HCT116 (cell line): ENCODE data around the gene CACNA1C. TPM values are rescaled to one million over a fixed set of nuclear protein-coding genes. Genes with fewer than 3 reads are reported as not detected.
"Not testable (repeated sequence)": the region's sequence is repeated elsewhere in the genome, so short reads cannot be mapped to it uniquely, and the experiment has no call there.

Experiments used
- ATAC-seq: fragments of 200-7000 bp; cut with Tn5 transposase; 2 replicates; pipeline ENCODE4 v1.9.1; 2020; ENCODE audit warnings: mild to moderate bottlenecking, moderate library complexity
- BruUV-seq: library from RNA; stranded (reverse); fragments of 400-500 nt; replicated peaks from 2 replicates; lab custom pipeline; 2021; lab: Mats Ljungman, UMichigan
- CTCF ChIA-PET: fragments of 300-600 bp; sonication (Branson Sonifier 250); formaldehyde crosslinking; loops from one replicate; lab custom pipeline; 2021; ENCODE audit warnings: antibody characterized with exemption; lab: Charles Lee
- POLR2A ChIA-PET: fragments of 300-600, 350-600 bp; sonication (Branson Sonifier 250); formaldehyde crosslinking; loops from one replicate; lab custom pipeline; 2021; ENCODE audit warnings: antibody characterized with exemption; lab: Charles Lee
- RAD21 ChIA-PET, 2 experiments: fragments of 300-600 bp; sonication (Branson Sonifier 250); formaldehyde crosslinking; loops; one replicate each; lab custom pipeline; 2023; ENCODE audit warnings: low total read pairs in 2 of 2; ENCODE audit not compliant: uncharacterized antibody in 2 of 2, unreplicated experiment in 2 of 2, low non-redundant PET in 1 of 2; lab: Charles Lee
- DNase-seq: peaks from one replicate; pipeline ENCODE4 v3.0.0-alpha.2; 2010; ENCODE audit warnings: low read depth, low spot score
- H2AFZ ChIP-seq: fragments of 200-600 bp; shearing (Covaris generic), sonication (generic); 2 replicates; pipeline ENCODE4 v1.6.1; 2017; ENCODE audit warnings: low read depth, mixed run types, mixed read lengths, antibody characterized with exemption, low read length; ENCODE audit not compliant: poor library complexity, severe bottlenecking
- H3K27ac ChIP-seq: 2 replicates; pipeline ENCODE4 v1.5.1; 2012; ENCODE audit warnings: low read depth, low read length
- H3K27me3 ChIP-seq: fragments of 200-600 bp; sonication (generic); 2 replicates; pipeline ENCODE4 v1.6.1; 2016; ENCODE audit warnings: mixed run types, low read length, mixed read lengths; ENCODE audit not compliant: insufficient read depth
- H3K36me3 ChIP-seq, 2 experiments: fragments of 200-500 bp in 1 of 2; fragments of 200-600 bp in 1 of 2; sonication (Bioruptor generic) in 1 of 2; sonication (generic) in 1 of 2; 2 replicates each; pipeline versions ENCODE4 v1.5.1 to v1.6.1; 2014 to 2016; ENCODE audit warnings: low read length in 2 of 2, inconsistent platforms in 1 of 2, mixed read lengths in 1 of 2, mixed run types in 1 of 2; ENCODE audit not compliant: insufficient read depth in 2 of 2, control insufficient read depth in 1 of 2
- H3K4me1 ChIP-seq, 2 experiments: fragments of 200-600 bp in 1 of 2; sonication (generic) in 1 of 2; 2 replicates each; pipeline versions ENCODE4 v1.5.1 to v1.6.1; 2012 to 2017; ENCODE audit warnings: low read length in 2 of 2, inconsistent platforms in 1 of 2, mild to moderate bottlenecking in 1 of 2, mixed read lengths in 1 of 2, mixed run types in 1 of 2, moderate library complexity in 1 of 2; ENCODE audit not compliant: insufficient read depth in 2 of 2, control insufficient read depth in 1 of 2
- H3K4me2 ChIP-seq: fragments of 200-600 bp; sonication (generic); 2 replicates; pipeline ENCODE4 v1.6.1; 2017; ENCODE audit warnings: mixed run types, low read length, mixed read lengths
- H3K4me3 ChIP-seq, 2 experiments: fragments of 200-600 bp in 1 of 2; sonication (generic) in 1 of 2; replicated peaks in 1 of 2; 2 replicates each; pipeline ENCODE4 v1.5.1; 2011 to 2016; ENCODE audit warnings: low read length in 2 of 2, control low read depth in 1 of 2, low read depth in 1 of 2, mild to moderate bottlenecking in 1 of 2, mixed read lengths in 1 of 2, mixed run types in 1 of 2
- H3K79me2 ChIP-seq: fragments of 200-600 bp; sonication (generic); 2 replicates; pipeline ENCODE4 v1.6.1; 2017; ENCODE audit warnings: mild to moderate bottlenecking, mixed run types, low read length, moderate library complexity, mixed read lengths; ENCODE audit not compliant: insufficient read depth
- H3K9ac ChIP-seq: fragments of 200-600 bp; sonication (generic); 2 replicates; pipeline ENCODE4 v1.6.1; 2016; ENCODE audit warnings: low read length, mixed read lengths
- H3K9me2 ChIP-seq: fragments of 200-600 bp; sonication (generic), shearing (Covaris generic); 2 replicates; pipeline ENCODE4 v1.6.1; 2017; ENCODE audit warnings: mixed run types, mild to moderate bottlenecking, moderate library complexity; ENCODE audit not compliant: insufficient read depth
- H3K9me3 ChIP-seq, 2 experiments: fragments of 200-500 bp in 1 of 2; fragments of 200-600 bp in 1 of 2; sonication (Bioruptor generic) in 1 of 2; sonication (generic) in 1 of 2; 2 replicates each; pipeline ENCODE4 v1.6.1; 2014 to 2017; ENCODE audit warnings: low read length in 2 of 2, mixed read lengths in 2 of 2, inconsistent platforms in 1 of 2, low read depth in 1 of 2, mild to moderate bottlenecking in 1 of 2, mixed run types in 1 of 2, moderate library complexity in 1 of 2; ENCODE audit not compliant: control insufficient read depth in 1 of 2, insufficient read depth in 1 of 2
- H4K20me1 ChIP-seq: fragments of 200-600 bp; sonication (generic), shearing (Covaris generic); 2 replicates; pipeline ENCODE4 v1.6.1; 2017; ENCODE audit warnings: mixed run types, mild to moderate bottlenecking, moderate library complexity; ENCODE audit not compliant: insufficient read depth
- ATF3 ChIP-seq: IDR thresholded peaks from 2 replicates; pipeline ENCODE4 v1.6.1; 2012
- CBX3 ChIP-seq: IDR thresholded peaks from 2 replicates; pipeline ENCODE4 v1.6.1; 2012; ENCODE audit warnings: low read depth
- CTCF ChIP-seq, 3 experiments: fragments of 200-600 bp in 1 of 3; sonication (generic) in 1 of 3; IDR thresholded peaks in 2 of 3; conservative IDR thresholded peaks in 1 of 3; 2 replicates each; pipeline ENCODE4 v1.5.1; 2012 to 2017; ENCODE audit warnings: low read depth in 2 of 3, low read length in 2 of 3, antibody characterized with exemption in 1 of 3, borderline replicate concordance in 1 of 3, control low read depth in 1 of 3, mild to moderate bottlenecking in 1 of 3, mixed read lengths in 1 of 3, mixed run types in 1 of 3, moderate library complexity in 1 of 3; ENCODE audit not compliant: insufficient read depth in 1 of 3
- EGR1 ChIP-seq: IDR thresholded peaks from 2 replicates; pipeline ENCODE4 v1.6.1; 2012; ENCODE audit warnings: low read depth
- ELF1 ChIP-seq: IDR thresholded peaks from 2 replicates; pipeline ENCODE4 v1.6.1; 2012; ENCODE audit warnings: low read depth, borderline replicate concordance
- RAD21 ChIP-seq: IDR thresholded peaks from 2 replicates; pipeline ENCODE4 v1.6.1; 2012; ENCODE audit warnings: low read depth, mild to moderate bottlenecking
- REST ChIP-seq: IDR thresholded peaks from 2 replicates; pipeline ENCODE4 v1.6.1; 2012; ENCODE audit warnings: low read depth
- SIN3A ChIP-seq: IDR thresholded peaks from 2 replicates; pipeline ENCODE4 v1.6.1; 2012; ENCODE audit warnings: low read depth
- SP1 ChIP-seq: IDR thresholded peaks from 2 replicates; pipeline ENCODE4 v1.6.1; 2012; ENCODE audit warnings: low read depth
- TCF7L2 ChIP-seq: IDR thresholded peaks from 2 replicates; pipeline ENCODE4 v1.7.0; 2011; ENCODE audit warnings: borderline replicate concordance, inconsistent platforms; ENCODE audit not compliant: insufficient read depth, insufficient read length; ENCODE audit errors: extremely low read depth
- YY1 ChIP-seq: IDR thresholded peaks from 2 replicates; pipeline ENCODE4 v1.6.1; 2011; ENCODE audit warnings: low read length, low read depth, moderate library complexity, mild to moderate bottlenecking; ENCODE audit not compliant: insufficient replicate concordance; ENCODE audit errors: extremely low read depth
- ZBTB33 ChIP-seq: IDR thresholded peaks from 2 replicates; pipeline ENCODE4 v1.6.1; 2011; ENCODE audit warnings: mild to moderate bottlenecking, low read length, moderate library complexity; ENCODE audit not compliant: insufficient replicate concordance; ENCODE audit errors: extremely low read depth
- ZFX ChIP-seq: fragments of 450-650 bp; IDR thresholded peaks from 2 replicates; pipeline ENCODE4 v1.6.1; 2017
- intact Hi-C: fragments of 100-400 bp; cut with micrococcal nuclease; formaldehyde crosslinking; loops from 2 replicates; pipeline ENCODE4 v1.10.0; 2022
- total RNA-seq: library from RNA; stranded (reverse); gene quantifications from one replicate; pipeline ENCODE4 v1.2.1, GENCODE V29; 2021; ENCODE audit not compliant: unreplicated experiment

CACNA1C gene
- total RNA-seq, 1 experiment from 2014 or later = 0.05 TPM

GRCh38 chr12:2491349-2491748 is 438.6 kb downstream of the CACNA1C start:
- H3K9me3 ChIP-seq, BruUV-seq, RAD21 ChIA-PET, H3K4me1 ChIP-seq, intact Hi-C loops, H3K36me3 ChIP-seq, H3K4me2 ChIP-seq, H4K20me1 ChIP-seq, DNase-seq, POLR2A ChIA-PET, H3K27ac ChIP-seq, H3K4me3 ChIP-seq, H2AFZ ChIP-seq, CTCF ChIA-PET, H3K79me2 ChIP-seq, H3K9me2 ChIP-seq, H3K9ac ChIP-seq, ATAC-seq: not testable (repeated sequence)
- peaks cover 81% of the 10 kb centered on the region for H3K27me3 ChIP-seq

- H3K4me1 ChIP-seq = no peaks in the 10 kb centered on the region
- H3K9me3 ChIP-seq = no peaks in the 10 kb centered on the region
- intact Hi-C loops = no loop called here
- H3K27ac ChIP-seq = no peak overlapping the region
- H3K4me2 ChIP-seq = no peak overlapping the region
- H3K9me2 ChIP-seq = no peaks in the 10 kb centered on the region
- RAD21 ChIA-PET = no interaction called here
- H3K36me3 ChIP-seq = no peaks in the 10 kb centered on the region
- H3K79me2 ChIP-seq = no peaks in the 10 kb centered on the region
- ATAC-seq = no peak
- no peak overlapping the region for H3K9ac ChIP-seq
- H3K4me3 ChIP-seq = no peak overlapping the region
- BruUV-seq = no TSS peak
- CTCF ChIA-PET = no interaction called here
- no peak for DNase-seq
- POLR2A ChIA-PET = no interaction called here
- no peaks in the 10 kb centered on the region; the same call in 1 of the 2 replicates for H4K20me1 ChIP-seq
- H2AFZ ChIP-seq = no peak overlapping the region
- H3K27me3 ChIP-seq = peaks cover 86% of the 10 kb centered on the region
- no peak for TF ChIP-seq RAD21
- no peak for TF ChIP-seq ELF1
- TF ChIP-seq CTCF (IDR thresholded peaks at IDR 0.05 in 2 of 3, conservative IDR thresholded peaks at IDR 0.05 in 1 of 3; ENCODE audit: borderline replicate concordance in 1 of 3, insufficient read depth in 1 of 3, low read depth in 2 of 3, low read length in 2 of 3) = no peak
- TF ChIP-seq REST = no peak
- TF ChIP-seq TCF7L2 = no peak
- no peak for TF ChIP-seq EGR1
- no peak for TF ChIP-seq SP1
- no peak for TF ChIP-seq YY1
- no peak for TF ChIP-seq ZBTB33
- no peak for TF ChIP-seq SIN3A
- TF ChIP-seq ATF3 = no peak
- TF ChIP-seq ZFX = no peak
- no peak for TF ChIP-seq CBX3
These were observed 439.4 kb downstream of the CACNA1C start for GRCh38 chr12:2492236-2492635.
